ENCODE measurements around the gene DCAF10.
"Not testable (repeated sequence)": the region's sequence is repeated elsewhere in the genome, so short reads cannot be mapped to it uniquely, and the experiment has no call there.

The DCAF10 gene

GRCh38 chr9:37811906-37812476, 11.4 kb downstream of the DCAF10 start:
- DNase-seq (ENCODE audit: low read depth): no peak
- no peak overlapping the region for H3K4me3 ChIP-seq (ENCODE audit: control insufficient read depth, low read depth, low read length)
- TF ChIP-seq CTCF (IDR thresholded peaks at IDR 0.05; ENCODE audit: control insufficient read depth, insufficient read depth, low read depth, low read length, missing control alignments): no peak

- TF ChIP-seq CTCF (IDR thresholded peaks at IDR 0.05; ENCODE audit: control insufficient read depth, insufficient read depth, low read depth, low read length, missing control alignments): no peak
- DNase-seq (ENCODE audit: low read depth): no peak
- H3K4me3 ChIP-seq (ENCODE audit: control insufficient read depth, low read depth, low read length): no peak overlapping the region
Observed at GRCh38 chr9:37812773-37813379, 12.3 kb downstream of the DCAF10 start.

GRCh38 chr9:37818849-37819248, 18.3 kb downstream of the DCAF10 start:
- no peak overlapping the region for H3K4me3 ChIP-seq (ENCODE audit: control insufficient read depth, low read depth, low read length)
- DNase-seq (ENCODE audit: low read depth): no peak
- no peak for TF ChIP-seq CTCF (IDR thresholded peaks at IDR 0.05; ENCODE audit: control insufficient read depth, insufficient read depth, low read depth, low read length, missing control alignments)

- no peak for DNase-seq (ENCODE audit: low read depth)
- TF ChIP-seq CTCF (IDR thresholded peaks at IDR 0.05; ENCODE audit: control insufficient read depth, insufficient read depth, low read depth, low read length, missing control alignments): no peak
- H3K4me3 ChIP-seq (ENCODE audit: control insufficient read depth, low read depth, low read length): no peak overlapping the region
Observed at GRCh38 chr9:37820142-37820541, 19.5 kb downstream of the DCAF10 start.

GRCh38 chr9:37825174-37825573, 24.6 kb downstream of the DCAF10 start:
- not testable (repeated sequence) for DNase-seq (ENCODE audit: low read depth); H3K4me3 ChIP-seq (ENCODE audit: control insufficient read depth, low read depth, low read length)

GRCh38 chr9:37827483-37828165, 27.0 kb downstream of the DCAF10 start:
- DNase-seq (ENCODE audit: low read depth): no peak
- no peak overlapping the region for H3K4me3 ChIP-seq (ENCODE audit: control insufficient read depth, low read depth, low read length)

More at GRCh38 chr9:37827483-37828165, 27.0 kb downstream of the DCAF10 start:
- TF ChIP-seq CTCF (IDR thresholded peaks at IDR 0.05; ENCODE audit: control insufficient read depth, insufficient read depth, low read depth, low read length, missing control alignments): no peak

Measured in AG09309 (cell line).